HG03108 (cell line): ENCODE measurements around the gene KCP.

Experiments used
- ATAC-seq: cut with Tn5 transposase; IDR thresholded peaks from one replicate; pipeline ENCODE4 v1.9.1; 2021; ENCODE audit warnings: moderate library complexity; ENCODE audit not compliant: unreplicated experiment

The KCP gene

GRCh38 chr7:128939075-128939860 lies 28.8 kb upstream of the KCP start:
- peak; percentile 11 for ATAC-seq

GRCh38 chr7:128938544-128939074 lies 28.1 kb upstream of the KCP start:
- no peak for ATAC-seq

- no peak for ATAC-seq
Measured at GRCh38 chr7:128937647-128938543, 27.4 kb upstream of the KCP start, which contains the start of gene IRF5. IRF5 (plus strand) TSS chr7:128937927; CDS start chr7:128942082, 4,155 bp downstream.

GRCh38 chr7:128937271-128937646 lies 26.8 kb upstream of the KCP start:
- no peak for ATAC-seq

- no peak for ATAC-seq
Measured at GRCh38 chr7:128936798-128937197, 26.3 kb upstream of the KCP start.

GRCh38 chr7:128935342-128935730 lies 24.8 kb upstream of the KCP start:
- no peak for ATAC-seq

GRCh38 chr7:128934361-128935341 lies 24.1 kb upstream of the KCP start:
- peak; percentile 26 for ATAC-seq

GRCh38 chr7:128933180-128933891 lies 22.8 kb upstream of the KCP start:
- peak; percentile 37 for ATAC-seq

- no peak for ATAC-seq
Measured at GRCh38 chr7:128932862-128933179, 22.3 kb upstream of the KCP start.

GRCh38 chr7:128931965-128932861 lies 21.7 kb upstream of the KCP start:
- ATAC-seq, result no peak

GRCh38 chr7:128931190-128931798 lies 20.8 kb upstream of the KCP start:
- ATAC-seq, result no peak

GRCh38 chr7:128928882-128929788 lies 18.6 kb upstream of the KCP start:
- no peak for ATAC-seq

GRCh38 chr7:128928159-128928813 lies 17.8 kb upstream of the KCP start:
- no peak for ATAC-seq

GRCh38 chr7:128924707-128925588 lies 14.4 kb upstream of the KCP start:
- ATAC-seq, result no peak

- ATAC-seq, result no peak
Measured at GRCh38 chr7:128923411-128923800, 12.9 kb upstream of the KCP start.
